NCI-H748 (cell line): ENCODE data around the gene GREM1.

Experiments
- DNase-seq: peaks from one replicate; lab custom pipeline; 2025; ENCODE audit not compliant: unreplicated experiment; lab: John Stamatoyannopoulos, UW

Gene GREM1

DNA sequence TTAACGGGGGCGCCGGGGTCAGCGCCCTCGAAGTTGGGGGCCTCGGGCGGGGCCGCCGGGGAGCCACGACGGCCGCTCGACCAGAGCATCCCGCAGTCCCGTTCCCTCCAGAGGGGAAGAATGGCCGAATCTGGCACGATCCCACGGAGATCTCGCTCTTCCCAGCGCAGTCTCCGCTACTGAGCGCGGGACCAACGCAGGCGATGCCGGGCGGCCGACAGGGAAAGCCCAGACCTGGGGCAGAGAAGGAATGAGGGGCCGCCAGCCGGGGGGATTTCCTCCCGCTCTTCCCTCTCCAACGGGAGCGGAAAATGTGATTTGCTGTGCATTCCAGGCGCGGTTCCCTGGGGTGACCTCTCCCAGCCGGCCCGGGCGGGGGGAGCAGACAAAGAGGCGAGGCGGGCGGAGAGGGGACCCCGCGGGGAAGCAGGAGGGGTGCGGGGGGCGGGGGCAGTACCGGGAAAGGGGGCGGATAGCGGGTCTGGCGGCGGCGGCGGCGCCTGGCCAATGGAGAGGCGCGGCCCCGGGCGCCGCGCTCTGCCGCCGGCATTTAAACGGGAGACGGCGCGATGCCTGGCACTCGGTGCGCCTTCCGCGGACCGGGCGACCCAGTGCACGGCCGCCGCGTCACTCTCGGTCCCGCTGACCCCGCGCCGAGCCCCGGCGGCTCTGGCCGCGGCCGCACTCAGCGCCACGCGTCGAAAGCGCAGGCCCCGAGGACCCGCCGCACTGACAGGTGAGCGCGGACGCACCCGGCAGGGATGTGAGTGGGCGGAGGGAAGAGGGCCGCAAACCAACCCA lies at the start of gene GREM1:
Gene GREM1 (plus strand): TSS at position 579 of the 801 bp plus-strand sequence. CDS start 12,687 bp downstream, outside the sequence.
- DNase-seq: peak; percentile 17

DNA sequence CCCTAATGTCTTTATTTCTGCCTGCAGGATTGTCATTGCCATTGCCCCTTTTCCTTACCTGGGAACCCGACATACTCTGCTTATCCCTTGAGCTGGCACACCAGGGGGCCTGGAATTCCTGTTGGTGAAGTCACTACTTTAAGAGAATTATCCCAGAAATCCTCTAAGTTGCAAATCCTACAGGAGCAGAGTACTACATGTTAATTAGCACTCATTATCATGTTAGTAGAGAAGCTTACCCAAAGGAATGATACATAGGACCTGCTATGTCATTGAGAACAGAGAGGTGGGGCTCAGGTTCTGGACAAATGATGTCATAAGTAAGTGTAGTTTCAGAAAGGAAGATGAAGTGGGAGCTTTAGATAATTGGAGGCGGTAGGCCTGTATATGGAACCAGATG lies 48.9 kb upstream of the GREM1 start:
- DNase-seq: no peak

DNA sequence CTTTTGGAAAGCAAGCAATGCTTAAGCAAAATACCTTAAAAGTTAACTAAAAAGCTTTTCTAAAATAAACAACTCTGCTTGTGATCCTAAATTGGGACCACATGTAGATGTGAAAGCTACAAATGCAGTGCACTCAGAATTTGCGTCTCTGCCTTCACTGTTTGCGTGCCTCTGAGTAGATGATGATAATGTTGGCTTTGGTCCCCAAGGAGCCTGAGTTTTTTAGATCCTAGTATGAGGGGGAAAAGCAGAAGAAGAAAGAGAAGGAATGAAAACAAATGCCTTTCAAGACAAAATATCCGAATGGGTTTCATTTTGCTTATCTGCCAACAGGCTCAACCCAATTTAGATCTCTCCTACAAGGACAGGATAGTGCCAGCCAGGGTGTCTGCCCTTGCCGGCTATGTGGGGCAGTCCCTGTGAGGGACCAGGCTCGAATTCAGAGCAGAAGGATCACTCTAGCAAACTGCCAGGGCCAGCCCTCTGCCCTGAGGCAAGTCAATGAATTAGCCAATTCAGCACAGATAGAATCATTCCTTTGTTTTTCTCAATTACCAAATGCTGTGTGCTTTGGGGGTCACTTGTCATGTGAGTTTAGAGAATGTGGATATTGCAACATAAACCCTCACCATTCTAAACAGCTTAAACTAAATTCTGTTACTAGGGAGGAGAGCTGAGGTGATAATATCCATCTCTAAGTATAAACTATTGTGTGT lies 47.8 kb upstream of the GREM1 start:
- DNase-seq: no peak

DNA sequence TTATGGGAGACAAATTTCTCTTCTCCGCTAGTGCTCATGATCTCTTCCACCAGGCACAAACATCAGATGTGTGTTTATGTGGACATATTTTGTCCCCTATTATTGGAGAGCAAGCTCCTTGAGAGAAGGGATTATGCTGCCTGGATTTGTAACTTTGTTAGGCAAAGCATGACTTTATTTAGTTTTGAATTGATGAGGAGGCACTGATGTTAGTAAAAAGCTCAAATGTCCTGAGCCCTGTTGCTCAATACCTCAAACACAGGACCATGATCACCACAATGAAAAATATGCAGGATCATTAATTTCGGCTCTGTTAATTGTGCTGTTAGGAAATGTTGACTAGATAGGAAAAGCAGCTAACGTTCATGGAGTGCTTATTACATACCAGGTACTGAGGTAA lies 47.2 kb upstream of the GREM1 start:
- no peak for DNase-seq

DNA sequence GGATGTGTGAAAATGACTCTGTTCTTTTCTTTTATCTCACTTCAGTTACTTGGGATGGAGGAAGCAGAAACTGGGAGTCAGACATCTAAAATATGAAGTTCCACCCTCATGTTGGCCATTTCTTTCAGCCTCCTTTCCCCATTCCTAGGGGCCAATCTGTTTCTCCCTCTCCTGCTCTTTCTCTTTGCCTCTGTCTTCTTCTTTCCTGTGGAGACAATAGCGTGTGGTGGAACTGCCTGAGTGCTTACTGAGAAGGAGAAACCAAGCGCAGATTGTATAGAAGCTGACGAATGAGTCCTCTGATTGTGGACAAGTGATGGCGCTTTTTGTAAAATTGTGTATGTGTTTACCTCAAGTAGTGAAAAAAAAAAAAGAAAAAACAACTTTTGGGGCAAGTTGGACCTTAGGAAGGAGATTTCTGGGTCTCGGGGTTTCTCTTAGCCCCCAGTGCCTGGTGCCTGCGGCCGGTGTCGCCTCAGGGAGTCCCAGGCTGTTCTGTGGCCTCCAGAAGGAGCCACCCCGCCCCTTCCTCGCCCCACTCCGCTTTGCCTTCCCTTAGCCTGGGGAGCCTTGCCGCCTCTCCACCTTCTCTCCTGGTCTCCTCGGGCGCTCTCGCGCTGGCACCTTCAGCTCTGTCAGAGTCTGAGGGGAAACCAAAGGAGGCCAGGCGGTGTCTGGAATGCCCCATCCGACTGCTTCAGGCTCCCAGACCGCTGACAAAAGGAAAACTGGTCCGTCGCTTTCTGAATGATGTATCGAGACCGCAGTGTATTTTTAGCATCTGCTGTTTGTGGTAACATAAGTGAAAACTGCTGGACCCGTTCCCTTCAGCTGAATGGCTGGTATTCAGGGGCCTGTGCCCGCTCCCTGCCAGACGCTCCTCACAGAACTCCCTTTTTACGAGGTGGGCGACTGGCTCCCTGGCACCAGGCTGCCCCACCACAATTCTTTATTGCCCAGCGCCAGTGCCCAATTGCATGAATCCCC lies 46.2 kb upstream of the GREM1 start:
- no peak for DNase-seq

DNA sequence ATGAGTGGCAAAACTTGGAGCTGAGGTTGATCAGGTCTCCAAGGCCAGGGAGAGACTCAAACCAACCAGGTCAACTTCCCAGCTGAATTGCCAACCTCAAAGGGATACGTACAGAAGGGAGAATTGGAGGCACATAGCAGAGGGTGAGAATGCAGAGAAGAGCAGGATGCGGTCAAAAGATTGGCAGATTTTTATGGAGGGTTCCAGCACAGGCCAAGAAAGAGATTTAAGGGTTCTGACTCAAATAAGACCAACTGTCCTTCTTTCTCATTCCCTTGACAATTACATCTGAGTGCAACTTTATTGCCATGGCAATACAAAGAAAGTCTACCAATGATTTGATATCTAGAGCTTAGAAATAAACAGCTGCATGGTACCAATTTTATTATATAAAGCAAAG lies 43.1 kb upstream of the GREM1 start:
- no peak for DNase-seq

DNA sequence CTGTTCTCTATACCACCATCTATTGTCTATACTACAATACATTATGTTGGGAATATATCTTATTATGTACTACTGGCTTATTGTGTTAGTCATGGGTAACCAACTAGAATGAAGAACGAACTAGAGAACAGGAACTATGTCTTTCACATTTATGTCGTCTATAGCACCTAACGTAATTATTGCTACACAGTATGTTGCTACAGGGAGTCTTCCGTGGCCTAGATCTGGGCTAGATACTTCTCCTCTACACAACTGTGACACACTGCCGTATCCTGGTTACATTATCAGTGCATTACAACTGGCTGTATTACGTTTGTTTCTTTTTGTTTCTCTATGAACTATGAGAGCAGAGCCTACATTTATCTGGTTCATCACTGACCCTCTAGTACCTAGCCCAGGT lies 42.3 kb upstream of the GREM1 start:
- DNase-seq: no peak

DNA sequence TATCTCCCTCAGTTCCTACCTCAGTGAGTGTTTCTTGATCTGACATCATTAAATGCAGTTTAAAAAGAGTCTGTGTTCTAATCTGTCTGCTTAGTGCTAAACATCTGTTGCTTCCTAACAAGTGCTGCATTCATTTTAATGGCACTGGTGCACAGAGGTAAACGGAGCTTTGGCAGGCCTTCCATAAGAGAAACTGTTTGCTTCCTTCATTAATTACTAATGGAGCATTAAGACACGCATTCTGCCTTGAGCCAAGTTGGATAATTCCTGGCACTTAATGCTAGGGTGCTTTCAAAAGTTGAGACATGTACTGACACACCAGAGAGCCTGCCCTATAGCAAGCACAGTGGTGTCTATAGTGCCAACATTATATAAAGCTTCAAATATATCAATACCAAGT lies 41.6 kb upstream of the GREM1 start:
- DNase-seq: no peak

DNA sequence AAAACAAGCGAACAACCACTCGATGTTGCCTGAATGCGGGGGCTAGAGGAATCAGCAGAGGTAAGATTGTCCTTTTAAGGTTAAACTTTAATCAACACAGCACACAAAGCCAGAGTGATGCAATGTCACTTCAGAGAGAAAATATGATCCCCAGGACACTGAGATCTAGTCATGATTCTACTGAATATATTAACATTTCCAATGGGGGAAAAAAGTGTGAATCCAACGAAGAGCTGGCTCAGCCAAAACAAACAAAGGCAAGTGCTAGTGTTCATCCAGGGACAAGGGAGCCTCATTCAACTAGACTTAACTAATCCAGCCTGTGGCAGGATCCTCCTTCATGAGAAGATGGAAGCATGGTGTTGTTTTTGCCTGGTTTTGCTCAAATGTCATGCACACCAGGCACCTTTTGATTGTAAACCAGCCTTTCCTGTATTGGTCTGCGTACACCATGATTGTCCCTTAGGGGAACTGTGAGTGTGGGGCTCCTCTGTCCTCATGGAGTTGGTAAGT lies 40.5 kb upstream of the GREM1 start:
- peak; percentile 47 for DNase-seq

DNA sequence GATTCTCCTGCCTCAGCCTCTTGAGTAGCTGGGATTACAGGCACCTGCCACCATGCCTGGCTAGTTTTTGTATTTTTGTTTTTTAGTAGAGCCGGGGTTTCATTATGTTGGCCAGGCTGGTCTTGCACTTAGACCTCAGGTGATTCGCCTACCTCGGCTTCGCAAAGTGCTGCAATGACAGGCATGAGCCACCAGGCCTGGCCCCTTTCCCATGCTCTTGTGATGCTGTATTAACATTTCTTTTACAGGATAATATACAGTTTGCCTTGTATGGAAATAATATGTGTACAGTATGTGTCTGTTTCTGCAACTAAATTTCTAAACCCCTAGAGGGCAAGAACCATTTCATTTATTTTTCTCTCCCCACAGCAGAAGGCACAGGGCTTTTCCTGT lies 38.5 kb upstream of the GREM1 start:
- no peak for DNase-seq

DNA sequence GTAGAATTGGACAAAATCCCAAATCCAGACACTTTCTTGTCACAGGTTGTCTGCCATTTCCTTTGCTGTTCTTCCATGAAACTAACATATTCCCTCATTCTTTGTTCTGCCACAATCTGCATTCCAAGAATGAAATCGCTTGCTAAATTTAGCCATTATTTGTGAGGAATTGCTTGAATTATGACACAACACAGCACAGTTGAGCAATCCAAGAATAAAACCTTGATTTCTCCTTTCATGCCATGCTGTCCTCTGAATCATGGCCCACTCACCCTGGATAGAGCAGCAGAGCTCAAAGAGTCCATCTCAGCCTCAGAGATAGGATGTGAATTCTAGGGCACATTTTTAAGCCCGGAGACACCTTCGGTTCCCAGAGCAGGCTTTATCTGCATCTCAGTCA lies 35.2 kb upstream of the GREM1 start:
- no peak for DNase-seq

DNA sequence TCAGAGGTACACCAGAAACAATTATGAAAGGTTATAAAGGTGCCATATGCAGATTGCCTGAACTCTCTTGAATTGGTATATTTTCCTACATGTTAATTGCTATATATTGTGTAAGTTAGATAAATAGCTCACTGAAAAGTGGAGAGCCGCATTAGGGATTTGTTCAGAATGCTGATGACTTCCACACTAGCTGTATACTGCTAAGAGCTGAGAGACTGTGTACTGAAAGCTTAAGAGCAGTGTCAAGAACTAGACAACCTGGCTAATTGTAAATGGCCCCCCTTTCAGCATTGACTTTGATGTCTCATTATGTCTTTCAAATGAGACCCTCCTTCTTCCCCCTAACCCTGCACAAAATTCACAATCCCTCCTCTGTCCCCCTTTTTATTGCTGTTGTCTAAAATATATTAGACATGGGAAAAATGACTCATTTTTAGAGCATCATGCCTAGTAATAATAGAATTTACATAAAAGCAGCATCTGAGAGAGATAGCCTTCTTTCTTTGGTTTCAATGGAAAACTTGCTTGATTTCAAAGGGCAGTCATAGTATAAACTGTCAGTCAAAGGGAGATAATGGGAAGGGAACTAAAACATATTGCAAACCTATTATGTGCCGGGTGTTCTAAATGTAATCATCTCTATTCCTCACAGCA lies 34.7 kb upstream of the GREM1 start:
- no peak for DNase-seq

DNA sequence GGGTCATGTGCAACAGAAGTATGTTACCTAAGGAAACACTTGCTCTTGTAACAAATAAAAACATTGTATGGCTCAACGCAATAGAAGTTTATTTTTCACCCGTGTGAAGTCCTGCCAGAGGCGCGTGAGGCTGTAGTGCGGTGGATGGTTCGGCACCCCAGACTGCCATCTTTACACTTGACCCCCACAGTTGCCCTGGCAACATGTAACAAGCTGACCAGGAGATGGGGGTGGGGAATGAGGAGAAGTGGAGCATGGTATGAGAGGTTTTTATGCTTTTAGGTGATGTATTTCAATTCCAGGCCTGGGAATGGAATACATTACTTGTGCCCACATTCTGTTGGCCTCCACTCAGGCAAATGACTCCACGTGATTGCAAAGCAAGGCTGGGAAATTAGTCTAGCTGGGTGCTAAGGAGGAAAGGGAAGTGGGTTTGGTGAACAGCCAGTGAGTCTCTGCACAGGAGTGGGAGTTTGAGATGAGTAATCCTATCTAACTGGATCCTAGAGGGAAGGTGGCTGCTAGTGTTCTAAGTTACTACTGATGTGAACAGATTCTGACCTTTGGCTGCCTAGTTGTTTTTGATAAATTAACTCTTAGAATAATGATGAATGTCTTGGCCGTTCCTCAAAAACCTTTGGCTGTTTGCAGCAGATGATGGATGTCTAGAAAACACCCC lies 33.8 kb upstream of the GREM1 start:
- DNase-seq: no peak

DNA sequence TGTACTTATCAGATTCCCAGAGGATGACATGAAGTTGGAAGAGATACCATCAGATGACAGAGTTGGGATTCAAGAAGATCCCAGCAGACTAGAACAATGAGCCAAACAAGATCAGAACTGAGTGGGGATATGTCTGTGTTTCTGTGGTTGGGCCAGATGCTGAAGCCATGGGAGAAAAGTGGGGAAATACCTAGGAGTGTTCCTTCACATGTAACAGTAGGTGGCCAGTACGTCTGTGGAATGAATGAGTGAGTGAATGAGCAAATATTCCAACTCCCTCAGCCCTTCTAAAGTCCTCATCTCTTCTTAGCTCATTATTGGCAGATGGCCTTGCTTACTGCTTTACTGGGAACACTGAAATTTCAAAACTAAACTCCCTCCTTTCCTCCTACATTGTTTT lies 32.2 kb upstream of the GREM1 start:
- DNase-seq: no peak

DNA sequence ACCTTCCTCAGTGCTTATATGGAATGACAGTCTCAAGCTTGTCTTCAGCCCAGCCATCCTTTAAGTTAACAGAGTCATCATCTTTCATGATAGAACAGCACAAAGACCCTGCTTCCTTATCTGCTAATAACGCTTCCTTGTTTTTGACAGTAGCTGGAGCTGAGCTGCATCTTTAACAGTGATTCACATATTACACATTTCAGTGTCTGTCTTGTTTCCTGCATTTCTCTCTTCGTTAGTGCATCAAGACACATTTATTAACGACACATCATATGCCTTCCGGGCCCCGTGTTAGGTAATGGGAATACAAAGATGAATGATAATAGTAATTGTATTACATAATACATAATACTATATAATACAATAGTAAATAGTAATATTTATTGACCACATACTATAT lies 30.2 kb upstream of the GREM1 start:
- DNase-seq: no peak

DNA sequence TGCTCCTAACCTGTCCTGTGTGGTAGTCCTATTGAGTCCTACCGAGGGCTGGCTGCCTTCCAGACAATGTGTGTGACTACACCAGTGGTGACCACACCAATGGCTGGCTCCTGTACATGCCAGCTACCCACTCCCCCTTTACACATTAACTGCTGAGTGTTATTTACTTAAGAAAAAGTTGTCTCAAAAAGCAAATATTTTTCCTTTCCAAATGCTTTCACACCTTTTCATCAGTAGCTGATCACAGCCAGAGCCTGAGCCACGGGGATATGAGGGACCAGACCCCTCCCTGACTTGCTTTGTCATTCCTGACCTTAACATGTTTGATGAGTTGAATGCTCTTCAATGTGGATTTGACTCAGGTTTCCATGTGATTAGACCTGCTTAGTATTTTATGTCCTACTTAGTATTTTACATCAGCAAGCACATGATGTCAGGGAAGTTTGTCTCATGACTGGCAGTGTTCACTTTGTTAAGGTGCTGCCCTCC lies 29.6 kb upstream of the GREM1 start:
- DNase-seq: peak; percentile 92

DNA sequence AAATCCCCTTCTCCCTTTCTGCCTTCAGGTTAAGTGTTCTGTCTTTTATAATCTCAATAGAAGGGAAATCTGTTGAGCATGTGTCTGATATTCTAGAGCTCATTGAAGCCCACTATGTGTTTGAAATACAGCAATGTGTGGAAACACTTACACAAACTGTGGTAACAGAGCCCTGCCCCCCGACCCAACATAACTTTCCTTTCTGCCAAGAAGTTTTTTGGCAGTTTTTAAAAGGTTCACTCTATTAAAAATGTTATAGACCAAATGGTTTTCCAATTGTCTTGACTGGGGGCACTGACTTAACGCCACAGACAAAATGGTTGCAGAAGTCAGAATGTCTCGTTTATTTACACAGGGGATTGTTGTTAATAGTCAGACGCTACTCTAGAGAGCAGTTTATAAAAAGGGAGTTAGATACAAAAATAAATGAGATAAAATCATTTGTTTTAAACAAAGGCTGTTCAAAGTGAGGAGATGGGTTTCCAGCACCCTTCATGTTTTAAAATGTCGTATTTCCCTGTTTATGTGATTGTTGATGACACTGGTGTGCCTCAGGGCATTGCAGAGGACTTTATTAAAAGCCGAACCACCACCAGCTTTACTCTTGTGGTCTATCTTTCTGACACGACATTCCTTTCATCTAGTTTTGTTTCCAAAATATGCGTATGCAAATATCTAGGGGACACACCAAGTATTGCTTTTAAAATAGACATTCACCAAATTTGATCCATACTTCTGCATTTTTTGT lies 26.7 kb upstream of the GREM1 start:
- DNase-seq: no peak

DNA sequence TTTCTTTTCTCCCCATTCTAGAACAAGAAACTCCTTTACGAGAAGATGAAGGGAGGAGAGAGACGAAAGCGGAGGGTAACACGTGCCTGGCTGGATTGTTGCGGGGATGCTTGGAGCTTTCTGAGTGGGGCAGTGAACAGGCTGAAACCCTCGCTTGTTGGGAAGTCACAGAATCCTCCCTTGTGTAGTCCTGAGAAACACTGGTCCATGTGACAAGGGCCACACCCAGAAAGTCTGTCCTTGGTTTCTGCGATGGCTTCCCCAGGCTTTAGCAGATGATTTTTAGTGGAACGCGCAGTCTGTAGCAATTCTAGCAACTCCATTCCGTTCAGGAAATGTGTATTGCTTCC lies 26.1 kb upstream of the GREM1 start:
- DNase-seq: no peak

DNA sequence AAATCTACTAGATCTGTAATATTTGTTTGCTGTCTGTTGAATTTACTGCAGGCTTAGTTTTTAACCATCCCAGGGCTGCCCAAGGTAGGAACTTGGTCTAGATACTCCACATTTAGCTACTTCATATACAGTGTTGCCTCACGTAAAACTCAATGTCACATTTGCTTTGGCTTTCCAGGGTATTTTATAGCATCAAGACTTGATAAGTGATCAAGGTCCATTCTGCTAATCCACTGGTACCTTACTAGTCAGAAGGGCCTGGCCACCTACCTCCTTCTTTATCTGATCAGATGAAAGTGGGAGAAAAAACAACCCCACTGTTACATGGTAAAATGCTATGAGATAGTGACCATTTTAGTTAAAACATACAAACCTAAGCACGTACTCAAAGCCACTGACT lies 25.5 kb upstream of the GREM1 start:
- DNase-seq: no peak
